G401.6 (cell line): ENCODE data around the gene SERINC3.

Experiments used
- FAIRE-seq: peaks from 2 replicates; lab custom pipeline; 2012; peaks lifted over from hg19 to GRCh38; lab: Jason Lieb, UNC

SERINC3 gene

GRCh38 chr20:44463466-44463865 lies 58.4 kb downstream of the SERINC3 start:
- FAIRE-seq = no peak

GRCh38 chr20:44461803-44462174 lies 60.1 kb downstream of the SERINC3 start:
- no peak for FAIRE-seq

GRCh38 chr20:44461142-44461802 lies 60.6 kb downstream of the SERINC3 start:
- no peak for FAIRE-seq

DNA sequence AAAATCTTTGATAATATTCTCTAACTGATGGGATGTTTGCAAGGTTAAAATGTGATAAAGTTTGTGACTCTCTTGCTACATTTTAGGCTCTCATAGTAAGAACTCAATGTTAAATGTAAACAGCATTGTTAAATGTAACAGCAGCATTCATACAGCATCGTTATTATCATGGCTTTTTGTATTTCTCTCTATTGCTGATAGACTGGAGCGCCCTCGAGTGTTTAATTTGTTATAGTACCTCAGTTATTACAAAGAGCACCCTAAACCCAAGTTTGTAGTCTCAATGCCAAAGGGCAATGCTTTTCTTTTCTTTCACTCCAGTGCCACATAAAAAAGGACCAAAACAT lies 61.1 kb downstream of the SERINC3 start:
- FAIRE-seq = no peak

DNA sequence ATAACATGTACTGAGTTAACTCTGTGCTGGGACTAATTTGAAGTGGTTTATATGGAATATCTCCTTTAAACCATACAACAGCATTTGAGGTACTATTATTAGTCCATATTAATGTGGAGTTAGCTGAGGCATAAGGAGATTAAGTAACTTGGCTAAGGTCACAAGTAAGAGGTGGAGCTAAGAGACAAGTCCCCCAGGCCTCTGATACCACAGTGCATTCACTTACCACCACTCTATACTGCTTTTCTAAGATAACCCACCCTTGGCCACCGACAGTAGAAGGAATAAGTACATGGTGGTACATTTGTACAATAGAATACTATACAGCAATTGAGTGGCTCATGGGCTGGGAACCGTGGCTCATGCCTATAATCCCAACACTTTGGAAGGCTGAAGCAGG lies 62.6 kb downstream of the SERINC3 start:
- FAIRE-seq = no peak

DNA sequence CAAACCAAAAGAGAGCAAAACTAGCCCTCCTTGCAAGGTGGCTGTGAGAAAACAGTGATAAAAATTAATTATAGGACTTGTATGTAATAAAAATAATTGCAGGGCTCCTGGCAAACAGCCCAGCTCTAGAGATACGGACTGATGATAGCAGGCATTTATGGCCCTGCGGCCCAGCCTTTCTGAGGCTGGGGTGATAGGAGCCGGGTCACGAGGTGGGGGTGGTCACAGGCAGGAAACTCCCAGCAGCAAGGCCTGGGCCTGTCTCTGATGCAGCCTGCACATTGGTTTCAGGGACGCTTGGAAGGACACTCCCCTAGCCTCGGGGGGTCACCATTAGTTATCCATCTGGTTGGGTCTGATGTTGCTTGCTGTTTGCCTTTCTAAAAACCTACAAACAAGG lies 64.9 kb downstream of the SERINC3 start:
- FAIRE-seq = no peak

DNA sequence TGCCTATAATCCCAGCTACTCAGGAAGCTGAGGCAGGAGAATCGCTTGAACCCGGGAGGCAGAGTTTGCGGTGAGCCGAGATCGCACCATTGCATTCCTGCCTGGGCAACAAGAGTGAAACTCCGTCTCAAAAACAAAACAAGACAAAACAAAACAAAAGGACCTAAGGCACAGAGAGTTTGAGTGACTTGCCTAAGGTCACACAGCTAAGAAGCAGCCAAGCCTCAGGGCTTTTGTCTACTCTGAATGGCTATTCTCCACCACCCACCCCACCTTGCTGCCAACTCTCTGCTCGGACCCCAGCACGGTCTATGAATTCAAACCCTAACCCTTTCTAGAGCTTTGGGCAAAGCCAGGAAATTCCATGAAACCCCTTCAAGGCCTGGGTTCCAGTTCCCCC lies 65.3 kb downstream of the SERINC3 start:
- no peak for FAIRE-seq

- no peak for FAIRE-seq
Observed at GRCh38 chr20:44455126-44455525, 66.7 kb downstream of the SERINC3 start.

DNA sequence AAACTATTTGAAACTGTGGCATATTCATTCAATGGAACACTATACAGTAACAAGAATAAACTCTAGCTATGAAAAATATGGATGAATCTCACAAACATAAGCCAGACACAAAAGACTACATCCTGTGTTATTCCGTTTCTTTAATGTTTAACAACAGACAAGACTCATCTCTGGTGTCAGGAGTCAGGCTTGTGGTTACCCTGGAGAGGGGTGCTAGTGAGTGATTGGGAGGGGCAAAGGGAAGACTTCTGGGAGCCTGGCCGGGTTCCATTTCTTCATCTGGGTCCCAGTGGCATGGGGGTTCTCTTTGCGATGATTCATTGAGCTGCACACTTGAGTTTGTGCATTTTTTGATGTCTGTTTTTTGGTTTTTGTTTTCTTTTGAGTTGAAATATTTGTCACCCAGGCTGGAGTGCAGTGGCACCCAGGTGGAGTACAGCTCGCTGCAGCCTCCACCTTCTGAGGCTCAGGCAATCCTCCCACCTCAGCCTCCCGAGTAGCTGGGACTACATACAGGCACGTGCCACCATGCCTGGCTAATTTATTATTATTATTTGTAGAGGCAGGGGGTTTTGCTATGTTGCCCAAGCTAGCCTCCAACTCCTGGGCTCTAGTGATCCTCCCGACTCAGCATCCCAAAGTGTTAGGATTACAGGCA lies 67.4 kb downstream of the SERINC3 start:
- FAIRE-seq = no peak

- no peak for FAIRE-seq
Observed at GRCh38 chr20:44450903-44451450, 70.9 kb downstream of the SERINC3 start.

GRCh38 chr20:44450281-44450889 lies 71.5 kb downstream of the SERINC3 start:
- no peak for FAIRE-seq

DNA sequence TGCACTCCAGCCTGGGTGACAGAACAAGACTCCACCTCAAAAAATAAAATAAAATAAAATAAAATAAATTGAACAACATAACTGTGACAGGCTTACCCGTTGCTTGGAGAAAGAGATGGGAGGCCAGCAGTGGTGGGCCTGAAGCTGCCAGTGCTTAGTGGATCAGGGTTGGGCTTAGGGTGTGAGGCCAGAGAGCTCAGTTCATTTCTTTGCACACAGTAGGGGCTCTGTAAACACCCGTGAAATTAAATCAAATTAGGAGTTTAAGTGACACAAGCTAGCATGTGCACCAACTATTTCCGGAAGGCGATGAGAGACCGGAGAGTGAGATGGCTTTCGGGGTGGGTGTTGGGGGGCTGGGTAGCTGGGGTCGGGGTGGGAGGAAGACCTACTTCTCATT lies 72.0 kb downstream of the SERINC3 start:
- FAIRE-seq = no peak

DNA sequence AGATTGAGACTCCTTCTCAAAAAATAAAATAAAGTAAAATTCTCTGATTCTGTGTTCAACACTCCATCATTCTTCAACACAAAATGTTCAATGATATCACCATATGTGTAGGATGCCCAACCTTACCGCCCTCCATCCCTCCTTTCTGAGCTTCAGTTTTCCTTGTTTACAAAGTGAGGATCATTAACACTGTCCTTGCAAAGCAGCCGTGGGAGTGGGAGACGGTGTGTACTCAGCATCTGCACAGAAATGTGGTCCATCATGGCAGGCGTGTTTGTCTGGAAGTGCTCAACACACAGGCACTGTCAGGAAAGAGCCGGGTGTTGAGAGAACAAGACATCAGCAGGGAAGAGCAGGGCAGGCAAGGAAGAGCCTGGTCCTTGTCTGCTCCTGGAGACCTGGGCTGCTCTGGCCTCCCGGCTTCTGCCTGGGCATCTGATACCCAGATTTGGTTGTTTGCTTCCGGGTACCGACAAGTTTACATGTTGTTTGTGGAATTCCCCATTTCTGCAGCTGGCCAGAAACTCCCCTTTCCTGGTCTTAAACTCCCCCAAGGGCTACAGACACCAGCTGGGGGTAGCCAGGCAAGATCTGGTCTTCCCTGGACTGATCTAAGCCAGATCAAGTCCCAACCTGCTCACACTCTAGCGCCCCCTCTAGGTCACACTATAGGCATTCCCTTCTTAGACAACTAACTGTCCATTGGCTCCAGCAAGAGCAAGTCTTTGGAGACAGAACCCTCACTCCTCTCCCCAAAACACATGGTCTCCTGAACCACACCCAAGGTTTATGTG lies 72.9 kb downstream of the SERINC3 start:
- no peak for FAIRE-seq

GRCh38 chr20:44447827-44448419 lies 73.9 kb downstream of the SERINC3 start:
- no peak for FAIRE-seq
